ENCODE data around the gene LIG1. TPM values are rescaled to one million over a fixed set of nuclear protein-coding genes. Genes with fewer than 3 reads are reported as not detected.

Gene LIG1
- total and polyA plus RNA-seq, 2 donors (not counting 3 experiments of a cell fraction or from before 2014, with no cell fraction given), result 64.0 to 94.7 TPM

- DNase-seq (ENCODE audit: low read depth, low spot score), result no peak
- no peak overlapping the region for H3K9ac ChIP-seq (replicated peaks; ENCODE audit: extremely low read depth, insufficient read depth, low read length)
- H3K27me3 ChIP-seq (ENCODE audit: control insufficient read depth in 2 of 2, insufficient read depth in 2 of 2, low read length in 2 of 2), result no peaks in the 10 kb centered on the region
- H3K79me2 ChIP-seq (ENCODE audit: control insufficient read depth, insufficient read depth, low read length), result no peaks in the 10 kb centered on the region
- FAIRE-seq, result no peak
- ChIA-PET POLR2A (no interaction called here), CTCF (interaction anchor here (1.4 to 12.8 kb wide), 5 partner anchors 10 to 150 kb away, joined by 11 to 229 read pairs (median 15); no protein-coding TSS in a partner anchor)
- H4K20me1 ChIP-seq (replicated peaks; ENCODE audit: control insufficient read depth, extremely low read depth, insufficient read depth, low read length), result no peaks in the 10 kb centered on the region
- dilution Hi-C loops (cut with MboI; ENCODE audit: extremely low pct_ligation_motif_present, low sequenced_read_pairs), result no loop called here
- no peak overlapping the region for H3K27ac ChIP-seq (ENCODE audit: insufficient read depth, low read depth, low read length)
- H3K9me3 ChIP-seq (replicated peaks; ENCODE audit: control insufficient read depth, insufficient read depth, low read length), result no peaks in the 10 kb centered on the region
- H3K4me1 ChIP-seq (ENCODE audit: control insufficient read depth, extremely low read depth, insufficient read depth, low read length), result peaks cover 32% of the 10 kb centered on the region
- TF ChIP-seq EZH2 (IDR thresholded peaks at IDR 0.05; ENCODE audit: borderline replicate concordance, low read depth, low read length, severe bottlenecking), result no peak
- TF ChIP-seq JUN (IDR thresholded peaks at IDR 0.05; ENCODE audit: borderline replicate concordance, insufficient read depth, insufficient read length, low read depth), result peak; percentile 21
- no peak for TF ChIP-seq FOS (IDR thresholded peaks at IDR 0.05; ENCODE audit: borderline replicate concordance, insufficient read depth, low read length)
- no peak overlapping the region for H2AFZ ChIP-seq (ENCODE audit: low read depth, low read length)
- no peaks in the 10 kb centered on the region for H3K36me3 ChIP-seq (ENCODE audit: control insufficient read depth in 2 of 2, extremely low read depth in 1 of 2, insufficient read depth in 2 of 2, low read length in 2 of 2)
- H3K4me2 ChIP-seq (ENCODE audit: insufficient read depth, low read length), result no peak overlapping the region
- H3K9me1 ChIP-seq (replicated peaks; ENCODE audit: control insufficient read depth, extremely low read depth, insufficient read depth, low read length), result no peaks in the 10 kb centered on the region
- intact Hi-C loops (cut with micrococcal nuclease), result no loop called here
- no TSS peak for BruUV-seq (replicated peaks)
- no peak overlapping the region for H3K4me3 ChIP-seq (replicated peaks in 1 of 3; ENCODE audit: insufficient read depth in 1 of 3, low read depth in 1 of 3, low read length in 3 of 3)
These were observed 61.0 kb downstream of the LIG1 start for GRCh38 chr19:48108997-48109782.

- FAIRE-seq, result no peak
These were observed 66.2 kb downstream of the LIG1 start for GRCh38 chr19:48103922-48104321.

More at GRCh38 chr19:48103922-48104321, 66.2 kb downstream of the LIG1 start:
- H3K9ac ChIP-seq (replicated peaks; ENCODE audit: extremely low read depth, insufficient read depth, low read length), result no peak overlapping the region
- H3K9me1 ChIP-seq (replicated peaks; ENCODE audit: control insufficient read depth, extremely low read depth, insufficient read depth, low read length), result no peaks in the 10 kb centered on the region
- dilution Hi-C loops (cut with MboI; ENCODE audit: extremely low pct_ligation_motif_present, low sequenced_read_pairs) (no loop called here), intact Hi-C loops (cut with micrococcal nuclease) (no loop called here)
- H3K4me3 ChIP-seq (replicated peaks in 1 of 3; ENCODE audit: insufficient read depth in 1 of 3, low read depth in 1 of 3, low read length in 3 of 3), result no peak overlapping the region
- H3K4me1 ChIP-seq (ENCODE audit: control insufficient read depth, extremely low read depth, insufficient read depth, low read length), result peaks cover 12% of the 10 kb centered on the region
- no peaks in the 10 kb centered on the region for H3K27me3 ChIP-seq (ENCODE audit: control insufficient read depth in 2 of 2, insufficient read depth in 2 of 2, low read length in 2 of 2)
- H3K79me2 ChIP-seq (ENCODE audit: control insufficient read depth, insufficient read depth, low read length), result no peaks in the 10 kb centered on the region
- no peak overlapping the region for H2AFZ ChIP-seq (ENCODE audit: low read depth, low read length)
- no peak for DNase-seq (ENCODE audit: low read depth, low spot score)
- CTCF ChIA-PET, result interaction anchor here (1.0 to 12.8 kb wide), 6 partner anchors 21 to 230 kb away, joined by 3 to 229 read pairs (median 9); no protein-coding TSS in a partner anchor
- TF ChIP-seq FOS (IDR thresholded peaks at IDR 0.05; ENCODE audit: borderline replicate concordance, insufficient read depth, low read length) (no peak), EZH2 (IDR thresholded peaks at IDR 0.05; ENCODE audit: borderline replicate concordance, low read depth, low read length, severe bottlenecking) (no peak), MYC (IDR thresholded peaks at IDR 0.05; ENCODE audit: low read depth, low read length) (no peak)
- no TSS peak for BruUV-seq (replicated peaks)
- POLR2A ChIA-PET, result no interaction called here
- no peaks in the 10 kb centered on the region for H4K20me1 ChIP-seq (replicated peaks; ENCODE audit: control insufficient read depth, extremely low read depth, insufficient read depth, low read length)
- H3K4me2 ChIP-seq (ENCODE audit: insufficient read depth, low read length), result no peak overlapping the region
- H3K9me3 ChIP-seq (replicated peaks; ENCODE audit: control insufficient read depth, insufficient read depth, low read length), result no peaks in the 10 kb centered on the region
- no peaks in the 10 kb centered on the region for H3K36me3 ChIP-seq (ENCODE audit: control insufficient read depth in 2 of 2, extremely low read depth in 1 of 2, insufficient read depth in 2 of 2, low read length in 2 of 2)
- no peak overlapping the region for H3K27ac ChIP-seq (ENCODE audit: insufficient read depth, low read depth, low read length)

All from endothelial cell of umbilical vein (primary cell).